GM18907 (cell line): Measurements from ENCODE around the gene KDM5B.
"Not testable (repeated sequence)": the region's sequence is repeated elsewhere in the genome, so short reads cannot be mapped to it uniquely, and the experiment has no call there.

Experiments
- ATAC-seq: cut with Tn5 transposase; IDR thresholded peaks from one replicate; pipeline ENCODE4 v1.9.1; 2021; ENCODE audit warnings: mild to moderate bottlenecking, moderate library complexity; ENCODE audit not compliant: unreplicated experiment

Gene KDM5B

GRCh38 chr1:202807926-202808757, at the start of gene KDM5B:
Gene KDM5B (minus strand): TSS chr1:202808421. CDS start chr1:202808305, 116 bp downstream.
- no peak for ATAC-seq

GRCh38 chr1:202857136-202857610, 49.0 kb upstream of the KDM5B start:
- no peak for ATAC-seq

- ATAC-seq, result no peak
These were observed 47.8 kb upstream of the KDM5B start for GRCh38 chr1:202856014-202856413.

GRCh38 chr1:202854787-202855186, 46.6 kb upstream of the KDM5B start:
- no peak for ATAC-seq

- ATAC-seq, result no peak
These were observed 44.1 kb upstream of the KDM5B start for GRCh38 chr1:202852163-202852904.

GRCh38 chr1:202850593-202851362, 42.6 kb upstream of the KDM5B start:
- ATAC-seq, result no peak

GRCh38 chr1:202848191-202848542, 39.9 kb upstream of the KDM5B start:
- ATAC-seq, result no peak

GRCh38 chr1:202844935-202845334, 36.7 kb upstream of the KDM5B start:
- no peak for ATAC-seq

GRCh38 chr1:202844259-202844658, 36.0 kb upstream of the KDM5B start:
- ATAC-seq, result no peak

- no peak for ATAC-seq
These were observed 34.9 kb upstream of the KDM5B start for GRCh38 chr1:202843081-202843480.

- no peak for ATAC-seq
These were observed 29.6 kb upstream of the KDM5B start for GRCh38 chr1:202837746-202838262.

- no peak for ATAC-seq
These were observed 28.6 kb upstream of the KDM5B start for GRCh38 chr1:202836623-202837403.

GRCh38 chr1:202835548-202836072, 27.4 kb upstream of the KDM5B start:
- ATAC-seq, result no peak

- no peak for ATAC-seq
These were observed 26.7 kb upstream of the KDM5B start for GRCh38 chr1:202834771-202835547.

GRCh38 chr1:202831906-202832305, 23.7 kb upstream of the KDM5B start:
- no peak for ATAC-seq

- ATAC-seq, result not testable (repeated sequence)
These were observed 21.0 kb upstream of the KDM5B start for GRCh38 chr1:202829223-202829622.

- ATAC-seq, result no peak
These were observed 17.5 kb upstream of the KDM5B start for GRCh38 chr1:202825748-202826147.

- ATAC-seq, result no peak
These were observed 13.2 kb upstream of the KDM5B start for GRCh38 chr1:202821467-202821866.

- no peak for ATAC-seq
These were observed 10.6 kb upstream of the KDM5B start for GRCh38 chr1:202818819-202819218.
